SU-DHL-6 (cell line): ENCODE results near the gene STX8.

Experiments used
- H2AFZ ChIP-seq: fragments of 200-600 bp; sonication (generic); 2 replicates; pipeline ENCODE4 v1.6.1; 2014; ENCODE audit warnings: low read depth, mild to moderate bottlenecking, moderate library complexity, mixed read lengths, antibody characterized with exemption, low read length; ENCODE audit not compliant: severe bottlenecking
- H3F3A ChIP-seq: fragments of 200-600 bp; shearing (Covaris generic); 2 replicates; pipeline ENCODE4 v1.6.0; 2016; ENCODE audit warnings: antibody characterized with exemption, mild to moderate bottlenecking; ENCODE audit not compliant: insufficient read depth
- H3K27ac ChIP-seq: fragments of 200-600 bp; sonication (generic); 2 replicates; pipeline ENCODE4 v1.5.1; 2016; ENCODE audit warnings: low read depth, mild to moderate bottlenecking, low read length, moderate library complexity, mixed read lengths
- H3K27me3 ChIP-seq: fragments of 200-600 bp; sonication (generic), shearing (Covaris generic); 2 replicates; pipeline ENCODE4 v1.6.0; 2014; ENCODE audit warnings: mild to moderate bottlenecking, low read length
- H3K36me3 ChIP-seq: fragments of 200-600 bp; sonication (generic); 2 replicates; pipeline ENCODE4 v1.6.1; 2014; ENCODE audit warnings: mild to moderate bottlenecking, low read length, mixed read lengths
- H3K4me2 ChIP-seq: fragments of 300-600, 200-600 bp; shearing (Covaris generic), sonication (generic); 2 replicates; pipeline ENCODE4 v1.6.0; 2014; ENCODE audit warnings: low read length, low read depth, mild to moderate bottlenecking; ENCODE audit not compliant: poor library complexity, severe bottlenecking
- H3K4me3 ChIP-seq: fragments of 200-600 bp; sonication (generic); 2 replicates; pipeline ENCODE4 v1.5.1; 2014; ENCODE audit warnings: antibody characterized with exemption, low read length, mild to moderate bottlenecking, mixed read lengths; ENCODE audit not compliant: insufficient read depth, poor library complexity, severe bottlenecking
- H3K79me2 ChIP-seq: fragments of 200-600 bp; sonication (generic); 2 replicates; pipeline ENCODE4 v1.6.1; 2014; ENCODE audit warnings: mild to moderate bottlenecking, low read length, moderate library complexity; ENCODE audit not compliant: insufficient read depth
- H3K9ac ChIP-seq: fragments of 200-600 bp; sonication (generic); 2 replicates; pipeline ENCODE4 v1.7.0; 2014; ENCODE audit warnings: mild to moderate bottlenecking, low read length
- H3K9me2 ChIP-seq: fragments of 200-600 bp; sonication (generic); replicated peaks from 2 replicates; pipeline ENCODE4 v1.6.1; 2014; ENCODE audit warnings: low read length; ENCODE audit not compliant: insufficient read depth
- H3K9me3 ChIP-seq: fragments of 200-600 bp; sonication (generic); 2 replicates; pipeline ENCODE4 v1.6.1; 2014; ENCODE audit warnings: low read length, mixed read lengths; ENCODE audit not compliant: insufficient read depth
- H4K20me1 ChIP-seq: fragments of 200-600 bp; sonication (generic); 2 replicates; pipeline ENCODE4 v1.6.1; 2014; ENCODE audit warnings: low read depth, mild to moderate bottlenecking, antibody characterized with exemption, low read length, moderate library complexity, mixed read lengths
- EZH2phosphoT487 ChIP-seq: fragments of 200-600 bp; sonication (generic), shearing (Covaris generic); conservative IDR thresholded peaks from 2 replicates; pipeline ENCODE4 v1.6.1; 2018; ENCODE audit warnings: mild to moderate bottlenecking, antibody characterized with exemption, low read length, moderate library complexity, mixed read lengths
- TF ChIP-seq, protein P1 (sequence below): fragments of 200-600 bp; sonication (generic); IDR thresholded peaks from one replicate; pipeline ENCODE4 v1.5.1; 2017; ENCODE audit warnings: antibody characterized with exemption, mild to moderate bottlenecking, low read length, moderate library complexity; ENCODE audit not compliant: insufficient read depth, poor library complexity, severe bottlenecking

STX8 gene

DNA sequence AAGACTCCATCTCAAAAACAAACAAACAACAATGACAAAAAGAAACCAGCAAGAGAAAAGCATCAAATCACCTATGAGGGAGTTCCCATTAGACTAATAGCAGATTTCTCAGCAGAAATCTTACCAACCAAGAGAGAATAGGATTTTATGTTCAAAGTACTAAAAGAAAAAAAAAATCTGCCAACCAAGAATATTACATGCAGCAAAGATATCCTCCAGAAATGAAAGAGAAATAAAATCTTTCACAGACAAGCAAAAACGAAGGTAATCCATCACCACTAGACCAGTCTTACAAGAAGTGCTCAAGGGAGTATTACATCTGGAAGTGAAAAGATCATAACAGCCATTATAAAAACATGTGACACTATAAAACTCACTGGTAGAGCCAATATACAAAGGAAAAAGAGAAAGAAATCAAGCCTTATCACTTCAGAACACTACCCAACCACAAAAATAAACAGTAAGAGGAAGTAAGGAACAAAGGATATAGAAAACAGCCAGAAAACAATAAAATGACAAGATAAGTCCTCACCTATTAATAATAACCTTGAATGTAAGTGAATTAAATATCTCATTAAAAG is 66.3 kb downstream of the STX8 start:
- TF ChIP-seq, protein P1, sequence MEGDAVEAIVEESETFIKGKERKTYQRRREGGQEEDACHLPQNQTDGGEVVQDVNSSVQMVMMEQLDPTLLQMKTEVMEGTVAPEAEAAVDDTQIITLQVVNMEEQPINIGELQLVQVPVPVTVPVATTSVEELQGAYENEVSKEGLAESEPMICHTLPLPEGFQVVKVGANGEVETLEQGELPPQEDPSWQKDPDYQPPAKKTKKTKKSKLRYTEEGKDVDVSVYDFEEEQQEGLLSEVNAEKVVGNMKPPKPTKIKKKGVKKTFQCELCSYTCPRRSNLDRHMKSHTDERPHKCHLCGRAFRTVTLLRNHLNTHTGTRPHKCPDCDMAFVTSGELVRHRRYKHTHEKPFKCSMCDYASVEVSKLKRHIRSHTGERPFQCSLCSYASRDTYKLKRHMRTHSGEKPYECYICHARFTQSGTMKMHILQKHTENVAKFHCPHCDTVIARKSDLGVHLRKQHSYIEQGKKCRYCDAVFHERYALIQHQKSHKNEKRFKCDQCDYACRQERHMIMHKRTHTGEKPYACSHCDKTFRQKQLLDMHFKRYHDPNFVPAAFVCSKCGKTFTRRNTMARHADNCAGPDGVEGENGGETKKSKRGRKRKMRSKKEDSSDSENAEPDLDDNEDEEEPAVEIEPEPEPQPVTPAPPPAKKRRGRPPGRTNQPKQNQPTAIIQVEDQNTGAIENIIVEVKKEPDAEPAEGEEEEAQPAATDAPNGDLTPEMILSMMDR, result no peak
- TF ChIP-seq EZH2phosphoT487, result no peak
- Histone ChIP-seq H4K20me1 (no peaks in the 10 kb centered on the region), H3K9ac (no peak overlapping the region), H3F3A (no peaks in the 10 kb centered on the region), H3K4me3 (no peak overlapping the region), H2AFZ (no peak overlapping the region), H3K27me3 (no peaks in the 10 kb centered on the region), H3K79me2 (no peaks in the 10 kb centered on the region; the same call in 1 of the 2 replicates), H3K9me2 (no peaks in the 10 kb centered on the region), H3K36me3 (no peaks in the 10 kb centered on the region), H3K9me3 (no peaks in the 10 kb centered on the region), H3K27ac (no peak overlapping the region), H3K4me2 (no peak overlapping the region)

DNA sequence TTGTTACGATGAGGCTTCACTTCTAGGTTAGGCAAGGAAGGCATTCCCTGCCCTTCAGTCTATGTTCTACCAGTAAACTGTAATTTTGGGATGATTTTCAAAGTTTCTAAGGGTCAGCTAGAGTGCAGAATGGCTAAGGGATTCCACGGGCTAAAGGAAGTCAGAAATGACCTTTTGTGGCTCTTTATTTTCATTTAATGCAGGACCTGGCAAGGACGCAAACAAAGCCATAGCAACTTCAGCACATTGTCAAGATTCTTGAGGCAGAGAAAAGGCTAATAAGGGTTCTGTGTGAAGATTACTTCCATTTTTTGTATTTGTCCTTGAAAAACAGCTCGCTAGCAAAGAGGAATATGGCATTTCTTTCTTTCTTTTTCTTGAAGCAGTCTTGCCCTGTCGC is 76.6 kb downstream of the STX8 start:
- H3K4me3 ChIP-seq, result no peak overlapping the region
- H3K4me2 ChIP-seq, result no peak overlapping the region
- no peak overlapping the region for H3K27ac ChIP-seq
- no peaks in the 10 kb centered on the region for H3K79me2 ChIP-seq
- no peaks in the 10 kb centered on the region for H3K36me3 ChIP-seq
- no peak overlapping the region for H3K9ac ChIP-seq
- TF ChIP-seq EZH2phosphoT487, result no peak
- TF ChIP-seq, protein P1, result no peak
- H3K9me2 ChIP-seq, result no peaks in the 10 kb centered on the region
- no peak overlapping the region for H2AFZ ChIP-seq
- no peaks in the 10 kb centered on the region for H3K9me3 ChIP-seq
- H3K27me3 ChIP-seq, result no peaks in the 10 kb centered on the region
- no peaks in the 10 kb centered on the region for H4K20me1 ChIP-seq
- no peaks in the 10 kb centered on the region for H3F3A ChIP-seq

DNA sequence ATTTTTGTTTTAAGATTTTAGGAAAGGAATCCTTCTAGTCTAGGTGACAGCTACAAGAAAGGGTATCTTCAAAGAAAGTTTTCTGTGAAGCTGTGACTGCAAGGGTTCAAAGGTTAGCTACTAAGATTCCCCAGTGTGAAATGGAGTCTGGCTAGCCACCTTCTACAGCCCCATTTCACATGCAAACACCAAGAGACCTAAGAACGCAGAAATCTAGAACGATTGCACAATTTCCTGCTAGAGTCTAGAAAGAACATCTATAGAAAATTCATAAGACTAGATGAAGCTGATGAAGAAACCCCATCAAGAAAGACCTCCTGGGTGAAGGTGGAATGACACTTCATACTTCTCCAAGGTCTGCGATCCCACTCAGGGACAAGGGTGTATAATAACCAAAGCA is 77.1 kb downstream of the STX8 start:
- Histone ChIP-seq H3K9me3 (no peaks in the 10 kb centered on the region), H3K9me2 (no peaks in the 10 kb centered on the region), H3K79me2 (no peaks in the 10 kb centered on the region), H3K4me3 (no peak overlapping the region), H3K9ac (no peak overlapping the region), H4K20me1 (no peaks in the 10 kb centered on the region), H3K4me2 (no peak overlapping the region), H3F3A (no peaks in the 10 kb centered on the region), H2AFZ (no peak overlapping the region), H3K27me3 (no peaks in the 10 kb centered on the region), H3K27ac (no peak overlapping the region), H3K36me3 (no peaks in the 10 kb centered on the region)
- TF ChIP-seq EZH2phosphoT487, result no peak
- TF ChIP-seq, protein P1, result no peak
